Measurements from ENCODE around the gene IRX2.

- no peak for TF ChIP-seq GATA2 (IDR thresholded peaks at IDR 0.05; ENCODE audit: low read depth, low read length)
- no peak for TF ChIP-seq GATA3 (IDR thresholded peaks at IDR 0.05; ENCODE audit: low read depth, low read length)
Observed at GRCh38 chr5:2737273-2738155, 14.0 kb downstream of the IRX2 start.
